Memory B cell (primary cell): ENCODE measurements around the gene CEP131.

Source experiments
- ATAC-seq: fragments of 150-1000 bp; cut with Tn5 transposase; 2 replicates; pipeline ENCODE4 v1.10.0; 2021; ENCODE audit warnings: low read depth, mild to moderate bottlenecking, moderate library complexity
- DNase-seq, 2 donors: peaks; one replicate each; pipeline ENCODE4 v3.0.0; 2022; ENCODE audit warnings: low spot score in 2 of 2
- H3K27ac Mint-ChIP-seq: one replicate; pipeline ENCODE4 v1.8.0; 2022; ENCODE audit warnings: mild to moderate bottlenecking, moderate library complexity, mixed read lengths
- H3K27me3 Mint-ChIP-seq: one replicate; pipeline ENCODE4 v1.8.0; 2022; ENCODE audit warnings: mixed read lengths
- H3K36me3 Mint-ChIP-seq: one replicate; pipeline ENCODE4 v1.8.0; 2022; ENCODE audit warnings: mild to moderate bottlenecking, mixed read lengths
- H3K4me1 Mint-ChIP-seq: one replicate; pipeline ENCODE4 v1.8.0; 2022; ENCODE audit warnings: mixed read lengths
- H3K4me3 Mint-ChIP-seq: one replicate; pipeline ENCODE4 v1.8.0; 2022; ENCODE audit warnings: mild to moderate bottlenecking, moderate library complexity, mixed read lengths
- H3K9me3 Mint-ChIP-seq: one replicate; pipeline ENCODE4 v1.8.0; 2022; ENCODE audit warnings: mixed read lengths

The CEP131 gene

GRCh38 chr17:81213978-81214377, 8.8 kb downstream of the CEP131 start:
- Mint-ChIP-seq H3K27ac (no peak overlapping the region), H3K9me3 (no peaks in the 10 kb centered on the region), H3K4me1 (peaks cover 5% of the 10 kb centered on the region), H3K27me3 (no peaks in the 10 kb centered on the region), H3K36me3 (peaks cover 8% of the 10 kb centered on the region), H3K4me3 (no peak overlapping the region)
- DNase-seq (no peak), ATAC-seq (no peak)

GRCh38 chr17:81212365-81212764, 10.4 kb downstream of the CEP131 start:
- Mint-ChIP-seq H3K27ac (no peak overlapping the region), H3K4me3 (no peak overlapping the region), H3K27me3 (no peaks in the 10 kb centered on the region), H3K9me3 (no peaks in the 10 kb centered on the region), H3K36me3 (peaks cover 11% of the 10 kb centered on the region), H3K4me1 (peaks cover 10% of the 10 kb centered on the region)
- ATAC-seq (no peak), DNase-seq (no peak)

- H3K4me3 Mint-ChIP-seq, result no peak overlapping the region
Observed at GRCh38 chr17:81210868-81211267, 11.9 kb downstream of the CEP131 start.

GRCh38 chr17:81210466-81210865, 12.3 kb downstream of the CEP131 start:
- no peak for ATAC-seq
- H3K27ac Mint-ChIP-seq, result no peak overlapping the region
- no peaks in the 10 kb centered on the region for H3K27me3 Mint-ChIP-seq
- DNase-seq, result no peak
- H3K36me3 Mint-ChIP-seq, result peaks cover 3% of the 10 kb centered on the region
- H3K4me3 Mint-ChIP-seq, result no peak overlapping the region
- H3K4me1 Mint-ChIP-seq, result peaks cover 10% of the 10 kb centered on the region
- no peaks in the 10 kb centered on the region for H3K9me3 Mint-ChIP-seq

More at GRCh38 chr17:81210868-81211267, 11.9 kb downstream of the CEP131 start:
- no peaks in the 10 kb centered on the region for H3K27me3 Mint-ChIP-seq
- no peak for ATAC-seq
- H3K36me3 Mint-ChIP-seq, result peaks cover 5% of the 10 kb centered on the region
- no peaks in the 10 kb centered on the region for H3K9me3 Mint-ChIP-seq
- H3K4me1 Mint-ChIP-seq, result peaks cover 10% of the 10 kb centered on the region
- DNase-seq, result no peak
- H3K27ac Mint-ChIP-seq, result no peak overlapping the region

GRCh38 chr17:81209141-81209540, 13.6 kb downstream of the CEP131 start:
- Mint-ChIP-seq H3K9me3 (no peaks in the 10 kb centered on the region), H3K36me3 (peaks cover 3% of the 10 kb centered on the region), H3K27ac (no peak overlapping the region), H3K4me1 (peaks cover 10% of the 10 kb centered on the region), H3K4me3 (no peak overlapping the region), H3K27me3 (no peaks in the 10 kb centered on the region)
- DNase-seq, result no peak
- no peak for ATAC-seq

- Mint-ChIP-seq H3K9me3 (no peaks in the 10 kb centered on the region), H3K4me1 (peaks cover 10% of the 10 kb centered on the region), H3K36me3 (peaks cover 3% of the 10 kb centered on the region), H3K4me3 (no peak overlapping the region), H3K27me3 (no peaks in the 10 kb centered on the region), H3K27ac (no peak overlapping the region)
- DNase-seq (no peak), ATAC-seq (no peak)
Observed at GRCh38 chr17:81208651-81209050, 14.1 kb downstream of the CEP131 start.

GRCh38 chr17:81207610-81208581, 14.9 kb downstream of the CEP131 start:
- H3K4me3 Mint-ChIP-seq, result no peak overlapping the region
- no peaks in the 10 kb centered on the region for H3K27me3 Mint-ChIP-seq
- H3K27ac Mint-ChIP-seq, result peak overlapping the region; percentile 73
- DNase-seq (no peak), ATAC-seq (peak; percentile 93)
- H3K36me3 Mint-ChIP-seq, result peaks cover 3% of the 10 kb centered on the region
- no peaks in the 10 kb centered on the region for H3K9me3 Mint-ChIP-seq
- H3K4me1 Mint-ChIP-seq, result peaks cover 10% of the 10 kb centered on the region

- ATAC-seq (no peak), DNase-seq (no peak)
- H3K4me3 Mint-ChIP-seq, result no peak overlapping the region
- no peaks in the 10 kb centered on the region for H3K9me3 Mint-ChIP-seq
- H3K36me3 Mint-ChIP-seq, result peaks cover 6% of the 10 kb centered on the region
- H3K27me3 Mint-ChIP-seq, result no peaks in the 10 kb centered on the region
- H3K27ac Mint-ChIP-seq, result no peak overlapping the region
- H3K4me1 Mint-ChIP-seq, result peaks cover 6% of the 10 kb centered on the region
Observed at GRCh38 chr17:81206657-81207056, 16.1 kb downstream of the CEP131 start.

GRCh38 chr17:81206166-81206565, 16.6 kb downstream of the CEP131 start:
- Mint-ChIP-seq H3K4me1 (peaks cover 6% of the 10 kb centered on the region), H3K27ac (no peak overlapping the region), H3K36me3 (peaks cover 6% of the 10 kb centered on the region), H3K9me3 (no peaks in the 10 kb centered on the region), H3K4me3 (no peak overlapping the region), H3K27me3 (no peaks in the 10 kb centered on the region)
- no peak for DNase-seq
- no peak for ATAC-seq

- peaks cover 6% of the 10 kb centered on the region for H3K4me1 Mint-ChIP-seq
- no peak overlapping the region for H3K27ac Mint-ChIP-seq
- peaks cover 6% of the 10 kb centered on the region for H3K36me3 Mint-ChIP-seq
- no peak for DNase-seq
- ATAC-seq, result no peak
- no peaks in the 10 kb centered on the region for H3K27me3 Mint-ChIP-seq
- no peaks in the 10 kb centered on the region for H3K9me3 Mint-ChIP-seq
- H3K4me3 Mint-ChIP-seq, result no peak overlapping the region
Observed at GRCh38 chr17:81204578-81204977, 18.2 kb downstream of the CEP131 start.

- ATAC-seq, result no peak
- Mint-ChIP-seq H3K27me3 (no peaks in the 10 kb centered on the region), H3K27ac (no peak overlapping the region), H3K36me3 (peaks cover 7% of the 10 kb centered on the region), H3K9me3 (no peaks in the 10 kb centered on the region), H3K4me1 (peaks cover 6% of the 10 kb centered on the region), H3K4me3 (no peak overlapping the region)
- DNase-seq, result no peak
Observed at GRCh38 chr17:81203136-81203535, 19.6 kb downstream of the CEP131 start.

- H3K27ac Mint-ChIP-seq, result no peak overlapping the region
- no peaks in the 10 kb centered on the region for H3K4me1 Mint-ChIP-seq
- ATAC-seq (no peak), DNase-seq (no peak)
- H3K27me3 Mint-ChIP-seq, result no peaks in the 10 kb centered on the region
- H3K4me3 Mint-ChIP-seq, result no peak overlapping the region
- peaks cover 7% of the 10 kb centered on the region for H3K36me3 Mint-ChIP-seq
- H3K9me3 Mint-ChIP-seq, result no peaks in the 10 kb centered on the region
Observed at GRCh38 chr17:81202318-81202717, 20.4 kb downstream of the CEP131 start.

- Mint-ChIP-seq H3K27ac (no peak overlapping the region), H3K27me3 (no peaks in the 10 kb centered on the region), H3K4me3 (no peak overlapping the region), H3K4me1 (no peaks in the 10 kb centered on the region), H3K36me3 (peaks cover 7% of the 10 kb centered on the region), H3K9me3 (no peaks in the 10 kb centered on the region)
- peak; percentile 60 for ATAC-seq
- DNase-seq, result no peak
Observed at GRCh38 chr17:81200695-81201580, 21.8 kb downstream of the CEP131 start.

- H3K27ac Mint-ChIP-seq, result no peak overlapping the region
- no peak overlapping the region for H3K4me3 Mint-ChIP-seq
- H3K4me1 Mint-ChIP-seq, result no peaks in the 10 kb centered on the region
- DNase-seq (no peak), ATAC-seq (no peak)
- peaks cover 7% of the 10 kb centered on the region for H3K36me3 Mint-ChIP-seq
- H3K9me3 Mint-ChIP-seq, result no peaks in the 10 kb centered on the region
- no peaks in the 10 kb centered on the region for H3K27me3 Mint-ChIP-seq
Observed at GRCh38 chr17:81200201-81200600, 22.6 kb downstream of the CEP131 start.
